ENCODE results near the gene KDM2B. TPM values are rescaled to one million over a fixed set of nuclear protein-coding genes. Genes with fewer than 3 reads are reported as not detected.

Gene KDM2B
- total and polyA plus RNA-seq, 10 of the 15 experiments (the other 5 are each of a cell fraction or from before 2014, with no cell fraction given) = 13.6 to 124 (median 40.4) TPM

- peak; percentile 91 for FAIRE-seq
- TF ChIP-seq DPF2 (IDR thresholded peaks at IDR 0.05) (peak; percentile 48; the same call in 1 of the 2 replicates), SMAD1 (IDR thresholded peaks at IDR 0.05; ENCODE audit: low read depth, partially characterized antibody) (no peak), STAT3 (IDR thresholded peaks at IDR 0.05; ENCODE audit: low read depth, low read length) (no peak), NR2F1 (conservative IDR thresholded peaks at IDR 0.05) (no peak), ZZZ3 (IDR thresholded peaks at IDR 0.05; ENCODE audit: control insufficient read depth, insufficient read length, low read depth) (no peak), IRF3 (IDR thresholded peaks at IDR 0.05) (no peak), JUNB (IDR thresholded peaks at IDR 0.05) (no peak), REST (IDR thresholded peaks at IDR 0.05; ENCODE audit: low read depth, low read length) (no peak), TAF1 (IDR thresholded peaks at IDR 0.05; ENCODE audit: borderline replicate concordance, low read depth, low read length) (no peak; the same call in 1 of the 2 replicates), EED (IDR thresholded peaks at IDR 0.05; ENCODE audit: low read depth) (no peak), RUNX3 (IDR thresholded peaks at IDR 0.05; ENCODE audit: low read length) (peak; percentile 74)
- TF ChIP-seq, protein P1, sequence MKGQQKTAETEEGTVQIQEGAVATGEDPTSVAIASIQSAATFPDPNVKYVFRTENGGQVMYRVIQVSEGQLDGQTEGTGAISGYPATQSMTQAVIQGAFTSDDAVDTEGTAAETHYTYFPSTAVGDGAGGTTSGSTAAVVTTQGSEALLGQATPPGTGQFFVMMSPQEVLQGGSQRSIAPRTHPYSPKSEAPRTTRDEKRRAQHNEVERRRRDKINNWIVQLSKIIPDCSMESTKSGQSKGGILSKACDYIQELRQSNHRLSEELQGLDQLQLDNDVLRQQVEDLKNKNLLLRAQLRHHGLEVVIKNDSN (IDR thresholded peaks at IDR 0.05; ENCODE audit: borderline replicate concordance, extremely low read length, insufficient read depth, low read depth, low read length) = no peak
- TF ChIP-seq, protein P2, sequence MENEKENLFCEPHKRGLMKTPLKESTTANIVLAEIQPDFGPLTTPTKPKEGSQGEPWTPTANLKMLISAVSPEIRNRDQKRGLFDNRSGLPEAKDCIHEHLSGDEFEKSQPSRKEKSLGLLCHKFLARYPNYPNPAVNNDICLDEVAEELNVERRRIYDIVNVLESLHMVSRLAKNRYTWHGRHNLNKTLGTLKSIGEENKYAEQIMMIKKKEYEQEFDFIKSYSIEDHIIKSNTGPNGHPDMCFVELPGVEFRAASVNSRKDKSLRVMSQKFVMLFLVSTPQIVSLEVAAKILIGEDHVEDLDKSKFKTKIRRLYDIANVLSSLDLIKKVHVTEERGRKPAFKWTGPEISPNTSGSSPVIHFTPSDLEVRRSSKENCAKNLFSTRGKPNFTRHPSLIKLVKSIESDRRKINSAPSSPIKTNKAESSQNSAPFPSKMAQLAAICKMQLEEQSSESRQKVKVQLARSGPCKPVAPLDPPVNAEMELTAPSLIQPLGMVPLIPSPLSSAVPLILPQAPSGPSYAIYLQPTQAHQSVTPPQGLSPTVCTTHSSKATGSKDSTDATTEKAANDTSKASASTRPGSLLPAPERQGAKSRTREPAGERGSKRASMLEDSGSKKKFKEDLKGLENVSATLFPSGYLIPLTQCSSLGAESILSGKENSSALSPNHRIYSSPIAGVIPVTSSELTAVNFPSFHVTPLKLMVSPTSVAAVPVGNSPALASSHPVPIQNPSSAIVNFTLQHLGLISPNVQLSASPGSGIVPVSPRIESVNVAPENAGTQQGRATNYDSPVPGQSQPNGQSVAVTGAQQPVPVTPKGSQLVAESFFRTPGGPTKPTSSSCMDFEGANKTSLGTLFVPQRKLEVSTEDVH (IDR thresholded peaks at IDR 0.05; ENCODE audit: low read depth, partially characterized antibody) = no peak
Measured at GRCh38 chr12:121536054-121536898, 44.5 kb downstream of the KDM2B start.

More at GRCh38 chr12:121536054-121536898, 44.5 kb downstream of the KDM2B start:
- 1% methylated on average over 35 of the region's 36 CpGs for WGBS (ENCODE audit: insufficient coverage, insufficient replicate concordance, low lambda C conversion rate, missing lambda C conversion rate)
- no peaks in the 10 kb centered on the region; a peak in 1 of 4 replicates for H3K36me3 ChIP-seq (ENCODE audit: control insufficient read depth in 2 of 2, insufficient read depth in 2 of 2, low read length in 1 of 2)
- H3K27me3 ChIP-seq (replicated peaks in 1 of 2; ENCODE audit: control insufficient read depth in 2 of 2, insufficient read depth in 2 of 2, low read length in 1 of 2) = no peaks in the 10 kb centered on the region
- H2AFZ ChIP-seq (ENCODE audit: control insufficient read depth, low read depth, low read length) = peak overlapping the region; percentile 66
- peaks cover 28% of the 10 kb centered on the region for H3K4me1 ChIP-seq (ENCODE audit: control insufficient read depth, insufficient read depth, low read length)
- ATAC-seq = peak; percentile 81
- H3K9ac ChIP-seq (ENCODE audit: control insufficient read depth, insufficient read depth, low read length) = peak overlapping the region; percentile 80
- peaks cover 49% of the 10 kb centered on the region for H3K79me2 ChIP-seq (ENCODE audit: control insufficient read depth, insufficient read depth, low read length)
- peak overlapping the region; percentile 97 for H3K4me2 ChIP-seq (ENCODE audit: control insufficient read depth, insufficient read depth)
- peak overlapping the region; percentile 78 for H3K4me3 ChIP-seq
- RAD21 ChIA-PET (ENCODE audit: unreplicated experiment) = interaction anchor here (0.6 to 2.5 kb wide), 25 partner anchors 9 to 186 kb away, joined by 3 to 14 read pairs (median 4); partner anchors contain the start of gene ORAI1
- POLR2A ChIA-PET = interaction anchor here (0.6 to 7.2 kb wide), 17 partner anchors 9 to 267 kb away, joined by 3 to 87 read pairs (median 5); partner anchors contain the start of genes KDM2B and ORAI1
- in situ Hi-C loops (cut with MboI) (no loop called here), intact Hi-C loops (cut with micrococcal nuclease; ENCODE audit: unreplicated experiment) (loop anchor here (2.0 to 5.0 kb wide), 3 partner anchors 34 to 266 kb away; partner anchors contain the start of gene SETD1B)
- BruUV-seq (replicated peaks) = TSS peak; percentile 72
- H3K9me3 ChIP-seq (replicated peaks; ENCODE audit: control insufficient read depth, insufficient read depth, low read length) = no peaks in the 10 kb centered on the region
- CTCF ChIA-PET = interaction anchor here (0.7 to 2.6 kb wide), 10 partner anchors 10 to 253 kb away, joined by 3 to 9 read pairs (median 4); no protein-coding TSS in a partner anchor
- no peak for DNase-seq (ENCODE audit: low read depth, low spot score)
- SMC1A ChIA-PET (ENCODE audit: uncharacterized antibody, unreplicated experiment) = interaction anchor here (0.7 to 5.2 kb wide), 13 partner anchors 10 to 101 kb away, joined by 3 to 40 read pairs (median 4); partner anchors contain the start of gene KDM2B
- H4K20me1 ChIP-seq (ENCODE audit: control insufficient read depth, insufficient read depth) = no peaks in the 10 kb centered on the region
- peak overlapping the region; percentile 95 for H3K27ac ChIP-seq (ENCODE audit: control insufficient read depth, insufficient read depth)

All from GM12878 (cell line).